HepG2 (cell line): ENCODE data around the gene OTOG. TPM values are rescaled to one million over a fixed set of nuclear protein-coding genes. Genes with fewer than 3 reads are reported as not detected.

Experiments used
- ATAC-seq: fragments of 200-7000 bp; cut with Tn5 transposase; 3 replicates; pipeline ENCODE4 v1.9.1; 2020; ENCODE audit warnings: mild to moderate bottlenecking, moderate library complexity
- BruUV-seq: library from RNA; stranded (reverse); fragments of 400-500 nt; replicated peaks from 2 replicates; lab custom pipeline; 2021; lab: Mats Ljungman, UMichigan
- CTCF ChIA-PET: fragments of 300-600 bp; formaldehyde crosslinking; extraction: SDS; loops from one replicate; lab custom pipeline; 2021; ENCODE audit warnings: low total read pairs, inconsistent platforms, low intra/inter-chr PET ratio; lab: Yijun Ruan, JAX
- POLR2A ChIA-PET: fragments of 350-600 bp; sonication (Branson Sonifier 250); formaldehyde crosslinking; loops from one replicate; lab custom pipeline; 2020; ENCODE audit warnings: antibody characterized with exemption, inconsistent platforms; lab: Yijun Ruan, JAX
- DNase-seq: peaks from one replicate; pipeline ENCODE4 v3.0.0-alpha.2; 2015; ENCODE audit warnings: low spot score
- FAIRE-seq: peaks from 3 replicates; lab custom pipeline; 2011; peaks lifted over from hg19 to GRCh38; lab: Jason Lieb, UNC
- H2AFZ ChIP-seq: one replicate; pipeline ENCODE4 v1.6.1; 2011; ENCODE audit warnings: low read length, inconsistent platforms
- H3K27ac ChIP-seq: fragments of 300-600 bp; 3 replicates; pipeline ENCODE4 v1.8.0; 2011; ENCODE audit warnings: mixed run types, mild to moderate bottlenecking, mixed read lengths, low read length, inconsistent platforms; ENCODE audit not compliant: insufficient read depth; ENCODE audit errors: extremely low read length
- H3K27me3 ChIP-seq, 2 experiments: fragments of 200-600 bp in 1 of 2; 2 replicates in 1 of 2; 3 replicates in 1 of 2; pipeline versions ENCODE4 v1.6.0 to v1.8.0; 2011; ENCODE audit warnings: low read length in 2 of 2, mild to moderate bottlenecking in 2 of 2, moderate library complexity in 2 of 2, inconsistent platforms in 1 of 2; ENCODE audit not compliant: insufficient read depth in 2 of 2, control insufficient read depth in 1 of 2
- H3K36me3 ChIP-seq, 2 experiments: fragments of 200-600 bp in 1 of 2; replicated peaks in 1 of 2; 2 replicates in 1 of 2; 3 replicates in 1 of 2; pipeline versions ENCODE4 v1.5.1 to v1.8.0; 2011; ENCODE audit warnings: low read length in 2 of 2, inconsistent platforms in 1 of 2; ENCODE audit not compliant: insufficient read depth in 2 of 2, control insufficient read depth in 1 of 2
- H3K4me1 ChIP-seq: 2 replicates; pipeline ENCODE4 v1.5.1; 2012; ENCODE audit warnings: low read length, inconsistent platforms; ENCODE audit not compliant: insufficient read depth
- H3K4me2 ChIP-seq: 2 replicates; pipeline ENCODE4 v1.6.0; 2011; ENCODE audit warnings: low read depth, low read length, inconsistent platforms
- H3K4me3 ChIP-seq, 3 experiments: fragments of 200-600 bp in 1 of 3; sonication (generic), shearing (Covaris generic) in 1 of 3; replicated peaks in 1 of 3; 2 replicates each; pipeline ENCODE4 v1.5.1; 2011 to 2016; ENCODE audit warnings: low read length in 3 of 3, inconsistent platforms in 2 of 3, low read depth in 2 of 3, mild to moderate bottlenecking in 2 of 3, control low read depth in 1 of 3, mixed read lengths in 1 of 3; ENCODE audit not compliant: insufficient read depth in 1 of 3
- H3K79me2 ChIP-seq: one replicate; pipeline ENCODE4 v1.6.1; 2011; ENCODE audit warnings: low read length, inconsistent platforms; ENCODE audit not compliant: insufficient read depth
- H3K9ac ChIP-seq: 2 replicates; pipeline ENCODE4 v1.6.0; 2011; ENCODE audit warnings: mild to moderate bottlenecking, low read depth, low read length, inconsistent platforms; ENCODE audit not compliant: insufficient read depth
- H3K9me3 ChIP-seq: 2 replicates; pipeline ENCODE4 v1.5.1; 2012; ENCODE audit warnings: mild to moderate bottlenecking, low read length
- H4K20me1 ChIP-seq: 2 replicates; pipeline ENCODE4 v1.6.0; 2011; ENCODE audit warnings: inconsistent platforms, mild to moderate bottlenecking, low read length, moderate library complexity; ENCODE audit not compliant: insufficient read depth
- AGO2 ChIP-seq: fragments of 200-400 bp; formaldehyde crosslinking; optimal IDR thresholded peaks from 2 replicates; pipeline ENCODE3; 2017; ENCODE audit warnings: mild to moderate bottlenecking, low read depth, low read length, moderate library complexity
- BRCA1 ChIP-seq: sonication (generic); formaldehyde crosslinking; IDR thresholded peaks from 2 replicates; pipeline ENCODE4 v1.4.0; 2020; ENCODE audit warnings: missing genetic modification reagents
- POGZ ChIP-seq: sonication (generic); formaldehyde crosslinking; IDR thresholded peaks from 2 replicates; pipeline ENCODE4 v1.4.0; 2020; ENCODE audit warnings: mild to moderate bottlenecking, missing genetic modification reagents
- SIX1 ChIP-seq: sonication (generic); formaldehyde crosslinking; IDR thresholded peaks from 2 replicates; pipeline ENCODE4 v1.4.0; 2020; ENCODE audit warnings: missing genetic modification reagents, borderline replicate concordance
- SMARCC2 ChIP-seq: fragments of 450-650 bp; IDR thresholded peaks from 2 replicates; pipeline ENCODE4 v1.6.1; 2017; ENCODE audit warnings: antibody characterized with exemption, mild to moderate bottlenecking
- ZEB1 ChIP-seq: IDR thresholded peaks from 2 replicates; pipeline ENCODE4 v1.6.1; 2012; ENCODE audit warnings: mild to moderate bottlenecking, low read depth, inconsistent platforms; ENCODE audit not compliant: insufficient replicate concordance
- ZIK1 ChIP-seq: sonication (generic); formaldehyde crosslinking; IDR thresholded peaks from 2 replicates; pipeline ENCODE4 v1.5.0; 2020; ENCODE audit warnings: mild to moderate bottlenecking, low read depth, missing genetic modification reagents, borderline replicate concordance
- ZNF138 ChIP-seq: sonication (generic); formaldehyde crosslinking; IDR thresholded peaks from 2 replicates; pipeline ENCODE4 v1.5.0; 2020; ENCODE audit warnings: mild to moderate bottlenecking, low read depth, missing genetic modification reagents
- ZNF629 ChIP-seq: sonication (generic); formaldehyde crosslinking; conservative IDR thresholded peaks from 2 replicates; pipeline ENCODE4 v1.5.0; 2020; ENCODE audit warnings: missing genetic modification reagents
- ZSCAN22 ChIP-seq: sonication (generic); formaldehyde crosslinking; IDR thresholded peaks from 2 replicates; pipeline ENCODE4 v1.4.0; 2020; ENCODE audit warnings: mild to moderate bottlenecking, missing genetic modification reagents
- WGBS: methylation state at CpG from one replicate; pipeline ENCODE4 v1.1.6; 2017; ENCODE audit warnings: low lambda C conversion rate; 5-methylcytosine and 5-hydroxymethylcytosine counted together
- in situ Hi-C: cut with HindIII; loops from 2 replicates; pipeline ENCODE4 v1.10.0; 2017; ENCODE audit warnings: low pct_unique_long_range_greater_than_20kb; ENCODE audit not compliant: extremely low pct_ligation_motif_present
- intact Hi-C: fragments of 100-400 bp; cut with micrococcal nuclease; formaldehyde crosslinking; loops from one replicate; pipeline ENCODE4 v1.10.0; 2022; ENCODE audit not compliant: unreplicated experiment
- polyA plus RNA-seq, 8 experiments: library from polyadenylated mRNA; depleted of rRNA in 3 of 8; stranded (reverse) in 7 of 8; unstranded in 1 of 8; fragments of >200 nt; fragmentation: Illumina TruSeq in 4 of 8; extraction: Trizol in 4 of 8; gene quantifications; 2 replicates each; pipeline versions ENCODE4 v1.2.1 to v1.2.3, GENCODE V29; 2011 to 2016; ENCODE audit warnings: low read depth in 4 of 8, missing spikeins in 1 of 8, mixed read lengths in 1 of 8; ENCODE audit not compliant: insufficient read depth in 1 of 8
- total RNA-seq, 5 experiments: library from RNA; depleted of rRNA; stranded (reverse); fragments of >200 nt; fragmentation: Illumina TruSeq; extraction: Trizol; gene quantifications; 2 replicates each; pipeline ENCODE4 v1.2.3, GENCODE V29; 2016; ENCODE audit warnings: low read depth in 1 of 5
- TF ChIP-seq, protein P1 (sequence below): IDR thresholded peaks from 2 replicates; pipeline ENCODE4 v1.6.1; 2012; ENCODE audit warnings: low read depth, low read length, improper control_type of control experiment

Gene OTOG
- total and polyA plus RNA-seq, 2 of the 13 experiments (the other 11 are each of a cell fraction or from before 2014, with no cell fraction given) = not detected

DNA sequence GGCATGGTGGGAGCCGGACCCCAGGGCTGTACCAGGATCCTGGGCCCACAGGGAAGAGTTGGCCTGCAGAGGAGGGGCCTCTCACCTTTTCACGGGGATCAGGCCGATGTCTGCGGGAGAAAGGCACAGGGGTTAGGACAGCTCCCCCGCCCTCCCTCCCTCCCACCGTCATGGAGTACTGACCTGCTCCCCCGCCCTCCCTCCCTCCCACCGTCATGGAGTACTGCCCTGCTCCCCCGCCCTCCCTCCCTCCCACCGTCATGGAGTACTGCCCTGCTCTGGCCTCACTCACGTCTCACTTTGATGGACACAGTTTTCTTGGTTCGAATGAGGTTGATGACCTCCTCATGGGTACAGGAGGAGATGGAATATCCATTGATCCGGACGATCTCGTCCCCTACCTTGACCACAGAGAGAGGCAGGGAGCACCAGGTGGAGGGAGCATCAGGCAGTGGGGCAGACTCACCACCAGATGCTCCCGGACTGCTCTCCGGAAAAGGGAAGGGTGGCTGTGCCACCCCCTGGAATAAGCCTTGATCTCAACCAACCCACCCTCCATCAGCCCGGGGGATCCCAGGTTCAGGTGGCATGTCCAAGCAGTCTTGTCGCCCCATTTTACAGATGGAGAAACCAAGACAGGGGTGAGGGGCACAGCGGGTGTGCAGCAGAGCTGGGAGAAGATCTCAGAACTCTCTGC lies 20.0 kb upstream of the OTOG start:
- no TSS peak for BruUV-seq

More for the DNA sequence above, 20.0 kb upstream of the OTOG start:
- peaks cover 0 to 23% of the 10 kb centered on the region in 2 experiments; a peak in 4 of 5 replicates for H3K27me3 ChIP-seq
- ChIA-PET POLR2A (no interaction called here), CTCF (interaction anchor here (1.4 to 2.3 kb wide), 2 partner anchors 140 to 143 kb away, joined by 11 to 13 read pairs; no protein-coding TSS in a partner anchor)
- no peak overlapping the region for H2AFZ ChIP-seq
- H4K20me1 ChIP-seq = no peaks in the 10 kb centered on the region
- H3K4me2 ChIP-seq = no peak overlapping the region
- ATAC-seq (no peak), FAIRE-seq (no peak), DNase-seq (no peak)
- H3K9ac ChIP-seq = no peak overlapping the region
- TF ChIP-seq ZSCAN22 (CRISPR knock-in tag) (no peak), AGO2 (no peak), ZEB1 (no peak), ZNF138 (CRISPR knock-in tag) (no peak), BRCA1 (CRISPR knock-in tag) (no peak), ZNF629 (CRISPR knock-in tag) (no peak), ZIK1 (CRISPR knock-in tag) (no peak), POGZ (CRISPR knock-in tag) (no peak), SMARCC2 (no peak), SIX1 (CRISPR knock-in tag) (no peak)
- TF ChIP-seq, protein P1, sequence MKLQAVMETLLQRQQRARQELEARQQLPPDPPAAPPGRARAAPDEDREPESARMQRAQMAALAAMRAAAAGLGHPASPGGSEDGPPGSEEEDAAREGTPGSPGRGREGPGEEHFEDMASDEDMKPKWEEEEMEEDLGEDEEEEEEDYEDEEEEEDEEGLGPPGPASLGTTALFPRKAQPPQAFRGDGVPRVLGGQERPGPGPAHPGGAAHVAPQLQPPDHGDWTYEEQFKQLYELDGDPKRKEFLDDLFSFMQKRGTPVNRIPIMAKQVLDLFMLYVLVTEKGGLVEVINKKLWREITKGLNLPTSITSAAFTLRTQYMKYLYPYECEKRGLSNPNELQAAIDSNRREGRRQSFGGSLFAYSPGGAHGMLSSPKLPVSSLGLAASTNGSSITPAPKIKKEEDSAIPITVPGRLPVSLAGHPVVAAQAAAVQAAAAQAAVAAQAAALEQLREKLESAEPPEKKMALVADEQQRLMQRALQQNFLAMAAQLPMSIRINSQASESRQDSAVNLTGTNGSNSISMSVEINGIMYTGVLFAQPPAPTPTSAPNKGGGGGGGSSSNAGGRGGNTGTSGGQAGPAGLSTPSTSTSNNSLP = no peak
- intact Hi-C loops = no loop called here
- no peaks in the 10 kb centered on the region for H3K36me3 ChIP-seq
- in situ Hi-C loops = no loop called here
- H3K9me3 ChIP-seq = no peaks in the 10 kb centered on the region
- WGBS = 44% methylated on average over 17 of the region's 20 CpGs
- no peak overlapping the region for H3K4me3 ChIP-seq
- peaks cover 16% of the 10 kb centered on the region for H3K4me1 ChIP-seq
- no peak overlapping the region for H3K27ac ChIP-seq
- no peaks in the 10 kb centered on the region for H3K79me2 ChIP-seq
